Measurements from ENCODE around the gene CNNM4.
A peak's percentile ranks its signal among the peaks of the same experiment; 100 is the strongest.

CNNM4 gene

GRCh38 chr2:96817882-96818281 lies 57.2 kb downstream of the CNNM4 start:
- no peak overlapping the region for H3K27ac ChIP-seq (ENCODE audit: low read length)
- H3K4me1 ChIP-seq (ENCODE audit: insufficient read depth, low read length) = peaks cover 50% of the 10 kb centered on the region
- H4K20me1 ChIP-seq (ENCODE audit: insufficient read depth, low read length) = peaks cover 53% of the 10 kb centered on the region
- no peaks in the 10 kb centered on the region for H3K27me3 ChIP-seq (ENCODE audit: insufficient read depth, low read length, poor library complexity)
- peak overlapping the region; percentile 100 for H3K4me2 ChIP-seq (ENCODE audit: insufficient read depth, low read length)
- peak overlapping the region; percentile 12 to 97; a peak in 3 of 4 replicates for H3K4me3 ChIP-seq (ENCODE audit: low read depth in 1 of 2, low read length in 2 of 2)
- no peaks in the 10 kb centered on the region for H3K9me3 ChIP-seq (ENCODE audit: insufficient read depth, low read length, severe bottlenecking)
- H3K36me3 ChIP-seq (ENCODE audit: insufficient read depth, low read length) = peaks cover 42% of the 10 kb centered on the region
- H3K9ac ChIP-seq (ENCODE audit: low read depth, low read length) = peak overlapping the region; percentile 87
- DNase-seq (no peak), ATAC-seq (ENCODE audit: insufficient read depth, low read depth) (no peak)
- H2AFZ ChIP-seq (ENCODE audit: low read depth, low read length) = no peak overlapping the region
- no peak for TF ChIP-seq CTCF (IDR thresholded peaks at IDR 0.05; ENCODE audit: borderline replicate concordance, extremely low read depth, low read length, poor library complexity, severe bottlenecking)
- TF ChIP-seq EZH2 (IDR thresholded peaks at IDR 0.05; ENCODE audit: borderline replicate concordance, low read depth, low read length, severe bottlenecking) = no peak
- H3K79me2 ChIP-seq (ENCODE audit: insufficient read depth, low read length) = peaks cover 61% of the 10 kb centered on the region

GRCh38 chr2:96819128-96819875 lies 58.6 kb downstream of the CNNM4 start:
- Histone ChIP-seq H3K4me3 (ENCODE audit: low read depth in 1 of 2, low read length in 2 of 2) (peak overlapping the region in 1 of 2 experiments; percentile 97; a peak in 1 of 4 replicates), H3K27ac (ENCODE audit: low read length) (no peak overlapping the region), H3K79me2 (ENCODE audit: insufficient read depth, low read length) (peaks cover 75% of the 10 kb centered on the region), H4K20me1 (ENCODE audit: insufficient read depth, low read length) (peaks cover 65% of the 10 kb centered on the region), H2AFZ (ENCODE audit: low read depth, low read length) (no peak overlapping the region), H3K36me3 (ENCODE audit: insufficient read depth, low read length) (peaks cover 55% of the 10 kb centered on the region), H3K4me2 (ENCODE audit: insufficient read depth, low read length) (peak overlapping the region; percentile 100), H3K27me3 (ENCODE audit: insufficient read depth, low read length, poor library complexity) (no peaks in the 10 kb centered on the region), H3K9me3 (ENCODE audit: insufficient read depth, low read length, severe bottlenecking) (no peaks in the 10 kb centered on the region), H3K4me1 (ENCODE audit: insufficient read depth, low read length) (peaks cover 50% of the 10 kb centered on the region), H3K9ac (ENCODE audit: low read depth, low read length) (peak overlapping the region; percentile 87)
- TF ChIP-seq CTCF (IDR thresholded peaks at IDR 0.05; ENCODE audit: borderline replicate concordance, extremely low read depth, low read length, poor library complexity, severe bottlenecking) (no peak), EZH2 (IDR thresholded peaks at IDR 0.05; ENCODE audit: borderline replicate concordance, low read depth, low read length, severe bottlenecking) (no peak)
- ATAC-seq (ENCODE audit: insufficient read depth, low read depth) (no peak), DNase-seq (no peak)

- no peak for ATAC-seq (ENCODE audit: insufficient read depth, low read depth)
- Histone ChIP-seq H3K27me3 (ENCODE audit: insufficient read depth, low read length, poor library complexity) (no peaks in the 10 kb centered on the region), H3K79me2 (ENCODE audit: insufficient read depth, low read length) (peaks cover 82% of the 10 kb centered on the region), H3K4me2 (ENCODE audit: insufficient read depth, low read length) (peak overlapping the region; percentile 100), H4K20me1 (ENCODE audit: insufficient read depth, low read length) (peaks cover 71% of the 10 kb centered on the region), H3K27ac (ENCODE audit: low read length) (no peak overlapping the region), H3K4me3 (ENCODE audit: low read depth in 1 of 2, low read length in 2 of 2) (0 out of 4 replicates have a peak overlapping the region, but pooled peaks of 1 of the 2 experiments have one; percentile 2), H3K9me3 (ENCODE audit: insufficient read depth, low read length, severe bottlenecking) (no peaks in the 10 kb centered on the region), H3K36me3 (ENCODE audit: insufficient read depth, low read length) (peaks cover 62% of the 10 kb centered on the region), H3K9ac (ENCODE audit: low read depth, low read length) (0 out of 2 replicates have a peak overlapping the region, but pooled peaks have one; percentile 87), H3K4me1 (ENCODE audit: insufficient read depth, low read length) (peaks cover 47% of the 10 kb centered on the region), H2AFZ (ENCODE audit: low read depth, low read length) (no peak overlapping the region)
- TF ChIP-seq EZH2 (IDR thresholded peaks at IDR 0.05; ENCODE audit: borderline replicate concordance, low read depth, low read length, severe bottlenecking) (no peak), CTCF (IDR thresholded peaks at IDR 0.05; ENCODE audit: borderline replicate concordance, extremely low read depth, low read length, poor library complexity, severe bottlenecking) (peak; percentile 28)
- DNase-seq = no peak
These were observed 59.3 kb downstream of the CNNM4 start for GRCh38 chr2:96819876-96820511.

Measured in DND-41 (cell line).